ENCODE measurements around the gene GPC6.

GRCh38 chr13:94205896-94206295, 979.3 kb downstream of the GPC6 start:
- TF ChIP-seq CEBPB (IDR thresholded peaks at IDR 0.05) (no peak), GATA3 (IDR thresholded peaks at IDR 0.05; ENCODE audit: borderline replicate concordance) (no peak), POLR2A (IDR thresholded peaks at IDR 0.05; ENCODE audit: low read length) (no peak), CTCF (IDR thresholded peaks at IDR 0.05) (no peak), KDM5A (IDR thresholded peaks at IDR 0.05) (no peak), TP53 (CRISPR knock-in tag; IDR thresholded peaks at IDR 0.05) (no peak)

Measured in A549 (cell line).